ENCODE data around the gene ADAR.

The ADAR gene

GRCh38 chr1:154616659-154617345 is 8.8 kb upstream of the ADAR start:
- no peak for DNase-seq (ENCODE audit: low read depth)

GRCh38 chr1:154615411-154615810 is 7.4 kb upstream of the ADAR start:
- no peak for DNase-seq (ENCODE audit: low read depth)

GRCh38 chr1:154614901-154615300 is 6.9 kb upstream of the ADAR start:
- no peak for DNase-seq (ENCODE audit: low read depth)

GRCh38 chr1:154614247-154614646 is 6.3 kb upstream of the ADAR start:
- no peak for DNase-seq (ENCODE audit: low read depth)

- DNase-seq (ENCODE audit: low read depth) = no peak
These were observed 3.3 kb upstream of the ADAR start for GRCh38 chr1:154611150-154611862.

- DNase-seq (ENCODE audit: low read depth) = peak; percentile 38
These were observed 1.7 kb upstream of the ADAR start for GRCh38 chr1:154609398-154610380.

GRCh38 chr1:154608397-154609270 is 648 bp upstream of the ADAR start:
- peak; percentile 14 for DNase-seq (ENCODE audit: low read depth)

- no peak for DNase-seq (ENCODE audit: low read depth)
These were observed 829 bp downstream of the ADAR start for GRCh38 chr1:154607106-154607608.

- no peak for DNase-seq (ENCODE audit: low read depth)
These were observed 2.5 kb downstream of the ADAR start for GRCh38 chr1:154605534-154605933.

GRCh38 chr1:154603317-154603716 is 4.7 kb downstream of the ADAR start:
- no peak for DNase-seq (ENCODE audit: low read depth)

- DNase-seq (ENCODE audit: low read depth) = no peak
These were observed 8.3 kb downstream of the ADAR start for GRCh38 chr1:154599658-154600057.

- DNase-seq (ENCODE audit: low read depth) = no peak
These were observed 8.9 kb downstream of the ADAR start for GRCh38 chr1:154598871-154599635.

GRCh38 chr1:154595621-154596020 is 12.4 kb downstream of the ADAR start:
- DNase-seq (ENCODE audit: low read depth) = no peak

GRCh38 chr1:154594811-154595210 is 13.2 kb downstream of the ADAR start:
- no peak for DNase-seq (ENCODE audit: low read depth)

GRCh38 chr1:154593390-154593789 is 14.6 kb downstream of the ADAR start:
- DNase-seq (ENCODE audit: low read depth) = no peak

GRCh38 chr1:154591206-154591605 is 16.8 kb downstream of the ADAR start:
- no peak for DNase-seq (ENCODE audit: low read depth)

- no peak for DNase-seq (ENCODE audit: low read depth)
These were observed 17.2 kb downstream of the ADAR start for GRCh38 chr1:154590756-154591155.

- DNase-seq (ENCODE audit: low read depth) = no peak
These were observed 18.2 kb downstream of the ADAR start for GRCh38 chr1:154589780-154590179.

GRCh38 chr1:154586641-154587040 is 21.3 kb downstream of the ADAR start:
- no peak for DNase-seq (ENCODE audit: low read depth)

- no peak for DNase-seq (ENCODE audit: low read depth)
These were observed 21.8 kb downstream of the ADAR start for GRCh38 chr1:154586231-154586630.
